SK-N-SH (cell line): ENCODE measurements around the gene MED15.

Experiments used
- CHD2 ChIP-seq: fragments of 150-350 bp; IDR thresholded peaks from 2 replicates; pipeline ENCODE4 v1.6.1; 2018; ENCODE audit warnings: low read length; ENCODE audit not compliant: partially characterized antibody
- ELF1 ChIP-seq: IDR thresholded peaks from 2 replicates; pipeline ENCODE4 v1.4.0; 2012
- EP300 ChIP-seq, 2 experiments: IDR thresholded peaks; 2 replicates each; pipeline versions ENCODE4 v1.4.0 to v1.6.1; 2012; ENCODE audit warnings: borderline replicate concordance in 1 of 2, low read depth in 1 of 2, low read length in 1 of 2
- MXI1 ChIP-seq: IDR thresholded peaks from 2 replicates; pipeline ENCODE4 v1.6.1; 2012; ENCODE audit warnings: mild to moderate bottlenecking, low read depth, low read length, improper control_type of control experiment
- POLR2AphosphoS5 ChIP-seq: IDR thresholded peaks from 2 replicates; pipeline ENCODE4 v1.6.1; 2012; ENCODE audit warnings: low read depth, low read length
- RAD21 ChIP-seq: IDR thresholded peaks from 2 replicates; pipeline ENCODE4 v1.6.1; 2012; ENCODE audit warnings: mild to moderate bottlenecking, low read length
- RXRA ChIP-seq: IDR thresholded peaks from 2 replicates; pipeline ENCODE4 v1.4.0; 2012; ENCODE audit warnings: low read depth, mild to moderate bottlenecking, borderline replicate concordance
- SIN3A ChIP-seq: IDR thresholded peaks from 2 replicates; pipeline ENCODE4 v1.6.1; 2012; ENCODE audit warnings: low read depth, mild to moderate bottlenecking, low read length, moderate library complexity, borderline replicate concordance
- YY1 ChIP-seq: IDR thresholded peaks from 2 replicates; pipeline ENCODE4 v1.4.0; 2012; ENCODE audit warnings: low read depth, mild to moderate bottlenecking
- TF ChIP-seq, protein P1 (sequence below): fragments of 150-350 bp; IDR thresholded peaks from 2 replicates; pipeline ENCODE4 v1.6.1; 2017; ENCODE audit warnings: antibody characterized with exemption, low read length, low read depth, borderline replicate concordance
- TF ChIP-seq, protein P2 (sequence below): fragments of 200-600 bp; sonication (generic); IDR thresholded peaks from 2 replicates; pipeline ENCODE4 v1.6.1; 2017; ENCODE audit warnings: antibody characterized with exemption, mild to moderate bottlenecking, moderate library complexity
- TF ChIP-seq, protein P3 (sequence below): IDR thresholded peaks from 2 replicates; pipeline ENCODE4 v1.6.1; 2012; ENCODE audit warnings: mild to moderate bottlenecking, low read depth, low read length, moderate library complexity

DNA sequence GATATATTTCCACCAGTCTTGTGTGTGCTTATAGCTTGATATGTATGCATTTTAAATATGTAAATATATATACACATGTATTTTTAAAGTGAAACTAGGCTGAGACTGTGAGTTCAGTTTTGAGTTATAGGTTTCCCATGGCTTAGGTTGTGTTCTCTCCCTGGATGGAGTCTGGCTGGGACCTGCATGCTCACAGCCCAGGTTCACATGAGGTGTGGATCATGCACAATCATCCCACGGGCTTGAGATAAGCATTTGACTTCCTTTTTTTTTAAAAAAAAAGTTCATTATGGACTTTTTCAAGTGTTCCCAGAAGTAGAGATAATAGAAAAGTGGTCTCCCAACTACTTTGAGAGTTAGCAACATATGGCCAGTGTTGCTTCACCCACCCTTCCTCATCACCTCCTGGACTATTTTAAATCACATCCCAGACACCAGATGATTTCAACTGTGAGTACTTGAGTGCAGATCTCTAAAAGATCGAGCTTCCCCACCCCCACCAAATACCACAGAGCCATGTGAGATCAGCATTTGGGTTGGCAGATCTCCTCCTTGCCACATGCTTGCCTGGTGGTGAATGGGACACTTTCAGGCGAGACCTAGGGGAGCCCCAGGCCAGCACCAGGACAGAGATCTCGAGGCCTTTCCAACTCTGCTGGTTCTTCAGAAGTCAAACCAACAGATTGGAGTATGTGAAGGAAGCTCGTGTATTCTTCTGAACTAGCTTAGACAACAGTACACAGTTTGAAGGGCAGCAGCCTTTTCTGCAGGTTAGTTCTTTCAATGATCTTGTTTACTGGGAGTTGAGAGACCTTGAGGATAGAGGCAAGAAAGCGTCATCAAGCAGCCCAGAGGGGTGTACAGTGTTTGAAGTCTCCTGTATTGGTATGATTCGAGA lies 15.9 kb downstream of the MED15 start:
- TF ChIP-seq, protein P1, sequence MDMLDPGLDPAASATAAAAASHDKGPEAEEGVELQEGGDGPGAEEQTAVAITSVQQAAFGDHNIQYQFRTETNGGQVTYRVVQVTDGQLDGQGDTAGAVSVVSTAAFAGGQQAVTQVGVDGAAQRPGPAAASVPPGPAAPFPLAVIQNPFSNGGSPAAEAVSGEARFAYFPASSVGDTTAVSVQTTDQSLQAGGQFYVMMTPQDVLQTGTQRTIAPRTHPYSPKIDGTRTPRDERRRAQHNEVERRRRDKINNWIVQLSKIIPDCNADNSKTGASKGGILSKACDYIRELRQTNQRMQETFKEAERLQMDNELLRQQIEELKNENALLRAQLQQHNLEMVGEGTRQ, result no peak
- no peak for TF ChIP-seq CHD2
- TF ChIP-seq POLR2AphosphoS5, result no peak
- TF ChIP-seq, protein P2, sequence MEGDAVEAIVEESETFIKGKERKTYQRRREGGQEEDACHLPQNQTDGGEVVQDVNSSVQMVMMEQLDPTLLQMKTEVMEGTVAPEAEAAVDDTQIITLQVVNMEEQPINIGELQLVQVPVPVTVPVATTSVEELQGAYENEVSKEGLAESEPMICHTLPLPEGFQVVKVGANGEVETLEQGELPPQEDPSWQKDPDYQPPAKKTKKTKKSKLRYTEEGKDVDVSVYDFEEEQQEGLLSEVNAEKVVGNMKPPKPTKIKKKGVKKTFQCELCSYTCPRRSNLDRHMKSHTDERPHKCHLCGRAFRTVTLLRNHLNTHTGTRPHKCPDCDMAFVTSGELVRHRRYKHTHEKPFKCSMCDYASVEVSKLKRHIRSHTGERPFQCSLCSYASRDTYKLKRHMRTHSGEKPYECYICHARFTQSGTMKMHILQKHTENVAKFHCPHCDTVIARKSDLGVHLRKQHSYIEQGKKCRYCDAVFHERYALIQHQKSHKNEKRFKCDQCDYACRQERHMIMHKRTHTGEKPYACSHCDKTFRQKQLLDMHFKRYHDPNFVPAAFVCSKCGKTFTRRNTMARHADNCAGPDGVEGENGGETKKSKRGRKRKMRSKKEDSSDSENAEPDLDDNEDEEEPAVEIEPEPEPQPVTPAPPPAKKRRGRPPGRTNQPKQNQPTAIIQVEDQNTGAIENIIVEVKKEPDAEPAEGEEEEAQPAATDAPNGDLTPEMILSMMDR, result no peak
- TF ChIP-seq RXRA, result no peak
- TF ChIP-seq ELF1, result no peak
- TF ChIP-seq, protein P3, sequence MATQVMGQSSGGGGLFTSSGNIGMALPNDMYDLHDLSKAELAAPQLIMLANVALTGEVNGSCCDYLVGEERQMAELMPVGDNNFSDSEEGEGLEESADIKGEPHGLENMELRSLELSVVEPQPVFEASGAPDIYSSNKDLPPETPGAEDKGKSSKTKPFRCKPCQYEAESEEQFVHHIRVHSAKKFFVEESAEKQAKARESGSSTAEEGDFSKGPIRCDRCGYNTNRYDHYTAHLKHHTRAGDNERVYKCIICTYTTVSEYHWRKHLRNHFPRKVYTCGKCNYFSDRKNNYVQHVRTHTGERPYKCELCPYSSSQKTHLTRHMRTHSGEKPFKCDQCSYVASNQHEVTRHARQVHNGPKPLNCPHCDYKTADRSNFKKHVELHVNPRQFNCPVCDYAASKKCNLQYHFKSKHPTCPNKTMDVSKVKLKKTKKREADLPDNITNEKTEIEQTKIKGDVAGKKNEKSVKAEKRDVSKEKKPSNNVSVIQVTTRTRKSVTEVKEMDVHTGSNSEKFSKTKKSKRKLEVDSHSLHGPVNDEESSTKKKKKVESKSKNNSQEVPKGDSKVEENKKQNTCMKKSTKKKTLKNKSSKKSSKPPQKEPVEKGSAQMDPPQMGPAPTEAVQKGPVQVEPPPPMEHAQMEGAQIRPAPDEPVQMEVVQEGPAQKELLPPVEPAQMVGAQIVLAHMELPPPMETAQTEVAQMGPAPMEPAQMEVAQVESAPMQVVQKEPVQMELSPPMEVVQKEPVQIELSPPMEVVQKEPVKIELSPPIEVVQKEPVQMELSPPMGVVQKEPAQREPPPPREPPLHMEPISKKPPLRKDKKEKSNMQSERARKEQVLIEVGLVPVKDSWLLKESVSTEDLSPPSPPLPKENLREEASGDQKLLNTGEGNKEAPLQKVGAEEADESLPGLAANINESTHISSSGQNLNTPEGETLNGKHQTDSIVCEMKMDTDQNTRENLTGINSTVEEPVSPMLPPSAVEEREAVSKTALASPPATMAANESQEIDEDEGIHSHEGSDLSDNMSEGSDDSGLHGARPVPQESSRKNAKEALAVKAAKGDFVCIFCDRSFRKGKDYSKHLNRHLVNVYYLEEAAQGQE, result no peak
- no peak for TF ChIP-seq YY1
- no peak for TF ChIP-seq RAD21
- no peak for TF ChIP-seq MXI1
- no peak for TF ChIP-seq EP300 (IDR thresholded peaks at IDR 0.05; ENCODE audit: borderline replicate concordance in 1 of 2, low read depth in 1 of 2, low read length in 1 of 2)
- TF ChIP-seq SIN3A, result no peak
